H7 (cell line): Measurements from ENCODE around the gene DGKG. TPM values are rescaled to one million over a fixed set of nuclear protein-coding genes. Genes with fewer than 3 reads are reported as not detected.
A peak's percentile ranks its signal among the peaks of the same experiment; 100 is the strongest.

ENCODE experiments used
- DNase-seq: peaks from one replicate; pipeline ENCODE4 v3.0.0; 2012
- H3K27me3 ChIP-seq: 2 replicates; pipeline ENCODE4 v1.6.0; 2011; ENCODE audit warnings: mild to moderate bottlenecking, low read length; ENCODE audit not compliant: control insufficient read depth, insufficient read depth
- H3K36me3 ChIP-seq: replicated peaks from 2 replicates; pipeline ENCODE4 v1.5.1; 2011; ENCODE audit warnings: low read length; ENCODE audit not compliant: control insufficient read depth, insufficient read depth
- H3K4me3 ChIP-seq: 2 replicates; pipeline ENCODE4 v1.5.1; 2011; ENCODE audit warnings: low read depth, mild to moderate bottlenecking, control low read depth, low read length, moderate library complexity; ENCODE audit not compliant: insufficient read depth
- total RNA-seq: library from RNA; depleted of rRNA; stranded (reverse); fragments of >200 nt; shearing (Covaris generic); gene quantifications from 2 replicates; pipeline ENCODE4 v1.2.3, GENCODE V29; 2014

Gene DGKG
- total RNA-seq, 1 experiment from 2014 or later = 0.52 TPM

DNA sequence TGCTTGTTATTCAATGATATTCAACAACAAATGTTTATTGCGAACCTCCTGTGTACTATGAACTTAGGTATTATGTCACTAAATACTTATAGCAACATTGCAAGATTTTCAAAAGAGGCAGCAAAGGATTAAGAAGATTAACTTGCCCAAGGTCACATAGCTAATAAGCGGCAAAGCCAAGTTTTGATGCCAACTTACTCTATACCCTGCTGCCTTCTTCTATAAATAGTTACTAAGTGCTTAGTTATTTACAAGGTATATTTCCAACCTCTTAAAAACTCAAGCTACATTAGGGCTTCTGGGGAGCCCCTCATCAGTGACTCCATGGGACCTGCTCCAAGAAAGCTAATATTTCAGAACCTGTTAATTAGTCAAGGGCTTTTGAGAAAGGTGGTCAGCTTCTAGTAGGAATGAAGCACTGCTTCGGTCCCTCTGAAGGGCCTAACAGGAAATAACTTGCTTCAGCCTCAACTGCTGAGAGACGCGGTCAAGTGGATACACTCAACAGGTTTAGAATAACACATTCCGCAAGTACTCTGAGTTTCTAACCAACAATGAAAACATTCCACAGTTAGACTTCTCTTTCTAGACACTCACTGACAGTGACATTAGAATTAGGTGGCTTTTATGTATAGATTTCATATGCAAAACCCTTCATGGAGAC lies 125.5 kb downstream of the DGKG start:
- no peaks in the 10 kb centered on the region for H3K36me3 ChIP-seq
- no peak overlapping the region for H3K4me3 ChIP-seq
- no peaks in the 10 kb centered on the region; the same call in 1 of the 2 replicates for H3K27me3 ChIP-seq
- DNase-seq = no peak

- DNase-seq = no peak
- Histone ChIP-seq H3K4me3 (no peak overlapping the region), H3K36me3 (no peaks in the 10 kb centered on the region), H3K27me3 (no peaks in the 10 kb centered on the region; the same call in 1 of the 2 replicates)
These were observed 126.5 kb downstream of the DGKG start for GRCh38 chr3:186235554-186235953.

DNA sequence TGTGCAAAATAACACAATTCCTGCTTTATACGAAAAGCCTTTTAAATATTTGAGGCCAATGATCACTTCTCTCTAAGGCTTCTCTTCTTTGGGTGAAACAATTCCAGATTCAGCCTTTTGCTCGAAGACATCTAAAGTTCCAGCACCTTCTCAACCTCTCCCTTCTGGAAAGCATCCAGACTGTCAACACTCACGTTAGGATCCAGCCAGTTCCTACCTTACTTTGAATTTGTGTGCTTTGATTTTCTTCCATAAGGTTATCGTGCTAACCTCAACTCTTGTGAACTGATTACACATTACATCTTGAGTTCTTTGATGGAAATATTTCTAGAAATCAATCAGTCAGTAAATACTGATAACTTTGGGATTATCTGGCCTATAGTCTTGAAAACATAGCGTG lies 127.9 kb downstream of the DGKG start:
- Histone ChIP-seq H3K27me3 (no peaks in the 10 kb centered on the region; the same call in 1 of the 2 replicates), H3K4me3 (no peak overlapping the region), H3K36me3 (no peaks in the 10 kb centered on the region)
- DNase-seq = no peak

DNA sequence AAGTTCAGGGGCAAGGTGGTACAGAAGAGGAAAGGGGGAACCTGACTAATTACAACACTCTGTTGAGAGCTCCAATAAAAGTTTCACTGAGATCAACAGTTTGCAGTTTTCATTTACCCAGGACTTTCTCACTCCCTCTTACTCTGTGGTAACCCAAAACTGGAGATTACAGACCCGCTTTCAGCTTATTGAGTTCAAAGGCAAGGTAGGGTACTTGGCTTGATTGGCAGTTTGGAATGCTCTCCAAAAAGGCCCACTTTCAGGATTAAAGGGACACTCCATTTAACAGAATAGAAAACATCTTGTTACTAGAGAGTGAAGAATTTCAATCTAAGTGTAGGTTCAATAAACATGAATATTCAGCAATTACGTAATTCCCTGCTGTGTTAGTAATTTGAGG lies 135.6 kb downstream of the DGKG start:
- Histone ChIP-seq H3K36me3 (no peaks in the 10 kb centered on the region), H3K4me3 (no peak overlapping the region), H3K27me3 (peaks cover 2% of the 10 kb centered on the region; the same call in 1 of the 2 replicates)
- no peak for DNase-seq

- H3K36me3 ChIP-seq = no peaks in the 10 kb centered on the region
- no peak for DNase-seq
- no peak overlapping the region for H3K4me3 ChIP-seq
- H3K27me3 ChIP-seq = peaks cover 2% of the 10 kb centered on the region; the same call in 1 of the 2 replicates
These were observed 136.4 kb downstream of the DGKG start for GRCh38 chr3:186225603-186226002.

GRCh38 chr3:186224041-186224610 lies 137.9 kb downstream of the DGKG start:
- DNase-seq = no peak
- Histone ChIP-seq H3K4me3 (no peak overlapping the region), H3K27me3 (peaks cover 2% of the 10 kb centered on the region; the same call in 1 of the 2 replicates), H3K36me3 (no peaks in the 10 kb centered on the region)

GRCh38 chr3:186223476-186223875 lies 138.6 kb downstream of the DGKG start:
- Histone ChIP-seq H3K4me3 (no peak overlapping the region), H3K27me3 (peaks cover 2% of the 10 kb centered on the region; the same call in 1 of the 2 replicates)
- no peak for DNase-seq

DNA sequence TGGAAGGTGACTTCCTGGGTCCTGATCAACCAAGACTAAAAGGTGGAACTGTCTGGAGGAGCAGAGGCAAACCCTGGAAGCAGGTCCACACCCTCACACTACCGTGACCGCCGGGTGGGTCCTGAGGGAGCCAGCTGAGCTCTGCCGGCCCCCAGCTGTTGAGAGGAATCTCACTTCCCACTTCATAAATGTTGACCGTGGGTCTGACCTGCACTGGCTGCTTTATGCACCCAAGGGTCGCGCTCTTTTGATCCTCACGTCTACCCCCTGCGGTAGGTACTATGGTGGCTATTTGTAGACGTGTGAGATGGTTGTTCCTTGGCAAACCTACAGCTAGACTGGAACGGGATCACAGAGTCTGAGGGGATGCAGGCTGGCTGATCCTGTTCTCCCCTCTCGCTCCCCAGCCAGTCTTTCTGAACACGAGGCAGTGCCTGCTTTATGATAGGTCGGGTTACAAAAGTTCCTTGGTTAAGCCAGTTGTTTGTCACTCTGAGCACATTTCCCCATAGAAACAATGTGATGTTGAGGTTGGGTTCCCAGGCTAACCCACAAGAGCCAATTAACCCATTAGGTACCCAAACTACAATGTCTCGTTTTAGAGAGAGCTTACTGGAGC lies 140.2 kb downstream of the DGKG start:
- no peaks in the 10 kb centered on the region for H3K36me3 ChIP-seq
- H3K4me3 ChIP-seq = no peak overlapping the region
- no peak for DNase-seq
- peaks cover 2% of the 10 kb centered on the region; the same call in 1 of the 2 replicates for H3K27me3 ChIP-seq

More at GRCh38 chr3:186223476-186223875, 138.6 kb downstream of the DGKG start:
- H3K36me3 ChIP-seq = no peaks in the 10 kb centered on the region

- peak; percentile 55 for DNase-seq
- H3K27me3 ChIP-seq = peaks cover 2% of the 10 kb centered on the region; the same call in 1 of the 2 replicates
- H3K4me3 ChIP-seq = no peak overlapping the region
- H3K36me3 ChIP-seq = no peaks in the 10 kb centered on the region
These were observed 141.0 kb downstream of the DGKG start for GRCh38 chr3:186220911-186221645.

DNA sequence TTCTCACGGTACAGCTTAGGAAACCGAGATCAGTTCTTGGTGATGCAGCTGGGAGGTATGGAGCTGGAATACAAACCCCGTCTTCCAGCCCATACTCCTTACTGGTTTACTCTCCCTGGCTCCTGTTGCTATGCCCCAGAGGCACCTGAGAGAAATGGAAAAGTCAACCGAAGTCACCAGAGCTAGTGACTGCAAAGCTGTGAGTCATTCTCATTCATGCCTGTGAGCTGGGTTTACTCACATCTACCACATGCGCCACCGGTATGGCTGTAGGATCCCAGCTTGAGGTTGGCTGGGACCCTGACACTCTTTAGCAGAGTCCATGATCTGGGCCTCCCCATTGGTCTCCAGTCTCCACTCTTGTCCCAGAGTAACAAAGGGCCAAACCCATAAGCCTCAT lies 141.7 kb downstream of the DGKG start:
- DNase-seq = no peak
- Histone ChIP-seq H3K27me3 (no peaks in the 10 kb centered on the region), H3K36me3 (no peaks in the 10 kb centered on the region), H3K4me3 (no peak overlapping the region)

DNA sequence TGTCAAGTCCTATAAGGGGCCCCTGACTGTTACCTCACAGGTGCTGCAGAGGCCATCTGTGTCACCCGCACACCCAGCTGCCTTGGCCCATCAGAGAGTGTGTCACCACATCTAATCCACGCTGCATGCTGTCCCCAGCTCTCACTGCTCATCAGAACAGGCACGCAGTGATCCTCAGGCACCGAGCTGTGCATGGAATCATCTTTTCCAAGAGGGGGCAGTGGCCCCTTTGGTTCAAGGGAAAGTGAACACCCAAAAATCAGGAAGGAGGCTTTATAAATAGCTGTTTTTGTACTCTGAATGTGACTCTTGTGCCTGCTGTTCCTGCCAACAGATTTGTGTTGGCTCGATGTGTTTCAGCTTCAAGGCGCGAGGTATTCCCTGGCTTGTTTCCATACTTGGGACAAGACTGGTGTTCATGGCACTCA lies 142.8 kb downstream of the DGKG start:
- no peaks in the 10 kb centered on the region for H3K27me3 ChIP-seq
- no peaks in the 10 kb centered on the region for H3K36me3 ChIP-seq
- peak; percentile 32 for DNase-seq
- H3K4me3 ChIP-seq = no peak overlapping the region

DNA sequence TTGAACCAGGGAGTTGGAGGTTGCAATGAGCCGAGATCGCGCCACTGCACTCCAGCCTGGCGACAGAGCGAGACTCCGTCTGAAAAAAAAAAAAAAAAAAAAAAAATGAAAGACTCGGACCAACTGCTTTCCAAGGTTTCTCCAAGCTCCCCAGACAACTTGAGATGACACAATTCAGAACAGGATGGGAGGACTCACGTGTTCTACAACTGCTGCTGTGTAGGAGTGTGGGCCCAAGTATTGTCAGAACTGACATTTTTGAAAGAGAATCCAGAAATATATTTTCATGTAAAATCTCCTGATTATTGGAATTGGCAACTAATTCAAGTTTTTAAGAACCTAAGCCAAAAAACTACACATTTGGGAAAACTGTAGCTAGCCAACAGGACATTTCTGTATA lies 143.6 kb downstream of the DGKG start:
- H3K36me3 ChIP-seq = no peaks in the 10 kb centered on the region
- DNase-seq = no peak
- no peaks in the 10 kb centered on the region for H3K27me3 ChIP-seq
- H3K4me3 ChIP-seq = no peak overlapping the region

GRCh38 chr3:186217820-186218164 lies 144.2 kb downstream of the DGKG start:
- no peaks in the 10 kb centered on the region for H3K36me3 ChIP-seq
- no peak overlapping the region for H3K4me3 ChIP-seq
- H3K27me3 ChIP-seq = no peaks in the 10 kb centered on the region
- DNase-seq = no peak

GRCh38 chr3:186216900-186217819 lies 144.9 kb downstream of the DGKG start:
- DNase-seq = no peak
- H3K4me3 ChIP-seq = no peak overlapping the region
- H3K27me3 ChIP-seq = no peaks in the 10 kb centered on the region
- no peaks in the 10 kb centered on the region for H3K36me3 ChIP-seq
